BE2C (cell line): ENCODE data around the gene COIL.

ENCODE experiments used
- DNase-seq: peaks from one replicate; pipeline ENCODE4 v3.0.0-alpha.2; 2020
- H3K27me3 ChIP-seq: fragments of 250-450 bp; sonication (Bioruptor Pico); 2 replicates; pipeline ENCODE4 v1.5.1; 2020; ENCODE audit warnings: mild to moderate bottlenecking
- H3K36me3 ChIP-seq: fragments of 250-450 bp; sonication (Bioruptor Pico); 2 replicates; pipeline ENCODE4 v1.5.1; 2020; ENCODE audit warnings: mild to moderate bottlenecking
- H3K4me1 ChIP-seq: fragments of 250-450 bp; sonication (Bioruptor Pico); 2 replicates; pipeline ENCODE4 v1.5.1; 2020
- H3K4me3 ChIP-seq: 2 replicates; pipeline ENCODE4 v1.5.1; 2011; ENCODE audit warnings: low read depth, low read length
- H3K9me3 ChIP-seq: fragments of 250-450 bp; sonication (Bioruptor Pico); 2 replicates; pipeline ENCODE4 v1.5.1; 2020
- TF ChIP-seq, protein P1 (sequence below): IDR thresholded peaks from 2 replicates; pipeline ENCODE4 v1.5.1; 2012; ENCODE audit warnings: mild to moderate bottlenecking, low read depth, low read length

Gene COIL

DNA sequence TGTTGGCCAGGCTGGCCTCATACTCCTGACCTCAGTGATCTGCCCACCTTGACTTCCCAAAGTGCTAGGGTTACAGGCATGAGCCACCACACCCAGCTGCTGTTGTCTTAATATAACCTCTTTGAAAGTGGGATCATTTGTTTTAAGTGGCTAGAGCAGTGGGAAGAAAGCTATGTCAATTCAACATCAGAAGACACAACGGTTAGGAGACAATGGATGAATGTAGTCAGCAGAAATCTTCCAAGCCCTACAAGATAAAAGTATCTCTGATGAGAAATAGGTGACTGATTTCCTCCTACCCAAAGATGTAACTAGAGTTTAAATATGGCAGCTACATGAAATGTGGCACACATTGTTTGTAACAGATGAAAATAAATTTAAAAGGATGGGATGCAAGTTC lies 27.0 kb downstream of the COIL start:
- peaks cover 15% of the 10 kb centered on the region for H3K36me3 ChIP-seq
- H3K27me3 ChIP-seq = no peaks in the 10 kb centered on the region
- no peaks in the 10 kb centered on the region for H3K4me1 ChIP-seq
- H3K4me3 ChIP-seq = no peak overlapping the region
- DNase-seq = no peak
- no peaks in the 10 kb centered on the region; the same call in 1 of the 2 replicates for H3K9me3 ChIP-seq
- TF ChIP-seq, protein P1, sequence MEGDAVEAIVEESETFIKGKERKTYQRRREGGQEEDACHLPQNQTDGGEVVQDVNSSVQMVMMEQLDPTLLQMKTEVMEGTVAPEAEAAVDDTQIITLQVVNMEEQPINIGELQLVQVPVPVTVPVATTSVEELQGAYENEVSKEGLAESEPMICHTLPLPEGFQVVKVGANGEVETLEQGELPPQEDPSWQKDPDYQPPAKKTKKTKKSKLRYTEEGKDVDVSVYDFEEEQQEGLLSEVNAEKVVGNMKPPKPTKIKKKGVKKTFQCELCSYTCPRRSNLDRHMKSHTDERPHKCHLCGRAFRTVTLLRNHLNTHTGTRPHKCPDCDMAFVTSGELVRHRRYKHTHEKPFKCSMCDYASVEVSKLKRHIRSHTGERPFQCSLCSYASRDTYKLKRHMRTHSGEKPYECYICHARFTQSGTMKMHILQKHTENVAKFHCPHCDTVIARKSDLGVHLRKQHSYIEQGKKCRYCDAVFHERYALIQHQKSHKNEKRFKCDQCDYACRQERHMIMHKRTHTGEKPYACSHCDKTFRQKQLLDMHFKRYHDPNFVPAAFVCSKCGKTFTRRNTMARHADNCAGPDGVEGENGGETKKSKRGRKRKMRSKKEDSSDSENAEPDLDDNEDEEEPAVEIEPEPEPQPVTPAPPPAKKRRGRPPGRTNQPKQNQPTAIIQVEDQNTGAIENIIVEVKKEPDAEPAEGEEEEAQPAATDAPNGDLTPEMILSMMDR = no peak

GRCh38 chr17:56933151-56933745 lies 27.6 kb downstream of the COIL start:
- DNase-seq = no peak
- Histone ChIP-seq H3K4me3 (no peak overlapping the region), H3K36me3 (peaks cover 15% of the 10 kb centered on the region), H3K27me3 (no peaks in the 10 kb centered on the region), H3K4me1 (no peaks in the 10 kb centered on the region), H3K9me3 (peaks cover 3% of the 10 kb centered on the region; the same call in 1 of the 2 replicates)
- TF ChIP-seq, protein P1 = no peak

GRCh38 chr17:56930739-56931337 lies 30.0 kb downstream of the COIL start:
- peaks cover 3% of the 10 kb centered on the region; the same call in 1 of the 2 replicates for H3K9me3 ChIP-seq
- TF ChIP-seq, protein P1 = no peak
- H3K4me3 ChIP-seq = no peak overlapping the region
- H3K27me3 ChIP-seq = no peaks in the 10 kb centered on the region
- H3K4me1 ChIP-seq = no peaks in the 10 kb centered on the region
- H3K36me3 ChIP-seq = no peaks in the 10 kb centered on the region; the same call in 1 of the 2 replicates
- no peak for DNase-seq

DNA sequence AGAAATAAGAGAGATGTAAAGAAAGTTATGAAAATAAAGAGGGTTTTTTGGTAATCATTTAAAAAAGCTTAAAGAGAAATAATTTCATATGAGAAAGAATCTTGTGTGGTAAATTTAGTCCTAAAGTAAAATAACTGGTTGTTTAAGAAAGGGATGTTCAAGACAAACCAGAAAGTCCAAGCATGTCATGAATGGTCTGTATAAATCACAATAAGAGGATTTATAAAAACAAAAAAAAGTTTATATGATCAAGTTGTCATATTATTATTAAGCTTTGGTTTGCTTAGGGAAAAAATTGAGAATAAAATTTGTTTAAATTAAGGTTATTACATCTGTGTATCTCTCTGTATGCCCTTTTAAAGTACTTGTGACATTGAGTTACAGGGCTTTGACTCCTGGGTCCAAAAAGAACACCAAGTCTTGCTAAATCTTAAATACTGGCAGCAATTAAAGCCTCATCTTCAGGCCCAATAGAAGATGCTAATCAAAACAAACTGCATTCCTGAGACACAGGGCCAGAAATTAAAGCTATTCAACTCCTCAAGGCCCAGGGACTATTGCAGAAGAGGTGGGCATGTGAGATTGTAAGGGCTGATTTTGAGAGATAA lies 31.4 kb downstream of the COIL start:
- H3K9me3 ChIP-seq = peaks cover 3% of the 10 kb centered on the region; the same call in 1 of the 2 replicates
- no peak for DNase-seq
- no peak overlapping the region for H3K4me3 ChIP-seq
- no peaks in the 10 kb centered on the region for H3K27me3 ChIP-seq
- TF ChIP-seq, protein P1 = no peak
- H3K36me3 ChIP-seq = no peaks in the 10 kb centered on the region
- H3K4me1 ChIP-seq = no peaks in the 10 kb centered on the region

DNA sequence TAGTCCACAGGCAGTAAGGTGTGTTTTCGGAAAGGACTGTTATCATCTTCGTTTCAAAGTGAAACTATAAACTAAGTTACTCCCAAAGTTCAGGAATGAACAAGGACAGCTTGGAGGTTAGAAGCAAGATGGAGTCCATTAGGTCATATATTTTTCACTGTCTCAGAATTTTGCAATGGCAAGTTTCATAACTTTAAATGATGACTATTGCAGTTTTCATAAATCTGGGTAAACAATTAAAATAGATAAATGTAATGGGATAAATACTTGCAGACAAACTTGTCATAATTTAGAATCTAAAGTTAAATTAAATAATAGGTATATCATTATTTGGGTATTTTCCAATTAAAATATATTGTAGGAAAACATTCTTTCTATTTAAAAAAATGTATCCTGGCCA lies 32.3 kb downstream of the COIL start:
- Histone ChIP-seq H3K9me3 (peaks cover 3% of the 10 kb centered on the region; the same call in 1 of the 2 replicates), H3K4me3 (no peak overlapping the region), H3K27me3 (no peaks in the 10 kb centered on the region), H3K36me3 (no peaks in the 10 kb centered on the region), H3K4me1 (no peaks in the 10 kb centered on the region)
- DNase-seq = no peak
- TF ChIP-seq, protein P1 = no peak

- no peaks in the 10 kb centered on the region for H3K36me3 ChIP-seq
- no peaks in the 10 kb centered on the region for H3K4me1 ChIP-seq
- H3K4me3 ChIP-seq = no peak overlapping the region
- DNase-seq = no peak
- TF ChIP-seq, protein P1 = no peak
- no peaks in the 10 kb centered on the region for H3K27me3 ChIP-seq
- peaks cover 3% of the 10 kb centered on the region; the same call in 1 of the 2 replicates for H3K9me3 ChIP-seq
These were observed 34.1 kb downstream of the COIL start for GRCh38 chr17:56926704-56927103.
